Nephron progenitor cell (in vitro differentiated cells): ENCODE results near the gene MAP3K15.
A peak's percentile ranks its signal among the peaks of the same experiment; 100 is the strongest.

Experiments
- DNase-seq: peaks from one replicate; pipeline ENCODE4 v3.0.0; 2021
- H3K27ac Mint-ChIP-seq: 2 replicates; pipeline ENCODE4 v1.8.0; 2021; ENCODE audit warnings: mild to moderate bottlenecking, moderate library complexity, mixed read lengths
- H3K27me3 Mint-ChIP-seq: 2 replicates; pipeline ENCODE4 v1.8.0; 2021; ENCODE audit warnings: mild to moderate bottlenecking, low read depth, mixed read lengths; ENCODE audit not compliant: poor library complexity
- H3K36me3 Mint-ChIP-seq: 2 replicates; pipeline ENCODE4 v1.8.0; 2021; ENCODE audit warnings: low read depth, mixed read lengths
- H3K4me1 Mint-ChIP-seq: 2 replicates; pipeline ENCODE4 v1.8.0; 2021; ENCODE audit warnings: mixed read lengths
- H3K4me3 Mint-ChIP-seq: 2 replicates; pipeline ENCODE4 v1.8.0; 2021; ENCODE audit warnings: mild to moderate bottlenecking, moderate library complexity, mixed read lengths
- H3K9me3 Mint-ChIP-seq: 2 replicates; pipeline ENCODE4 v1.8.0; 2021; ENCODE audit warnings: mild to moderate bottlenecking, moderate library complexity, mixed read lengths
- CTCF ChIP-seq: fragments of 200-600 bp; sonication (generic); IDR thresholded peaks from 2 replicates; pipeline ENCODE4 v1.5.0; 2021; ENCODE audit warnings: antibody characterized with exemption

Gene MAP3K15

GRCh38 chrX:19543020-19543715 lies 27.9 kb upstream of the MAP3K15 start:
- Mint-ChIP-seq H3K27ac (no peak overlapping the region), H3K4me3 (no peak overlapping the region), H3K9me3 (peaks cover 63% of the 10 kb centered on the region), H3K36me3 (peaks cover 9% of the 10 kb centered on the region), H3K27me3 (peaks cover 7% of the 10 kb centered on the region), H3K4me1 (no peaks in the 10 kb centered on the region)
- no peak for TF ChIP-seq CTCF
- DNase-seq, result no peak

- H3K4me3 Mint-ChIP-seq, result no peak overlapping the region
- H3K27me3 Mint-ChIP-seq, result peaks cover 10% of the 10 kb centered on the region
- no peak for TF ChIP-seq CTCF
- H3K36me3 Mint-ChIP-seq, result peaks cover 6% of the 10 kb centered on the region
- H3K4me1 Mint-ChIP-seq, result no peaks in the 10 kb centered on the region
- no peak for DNase-seq
- H3K9me3 Mint-ChIP-seq, result peaks cover 61% of the 10 kb centered on the region
- H3K27ac Mint-ChIP-seq, result no peak overlapping the region
These were observed 26.6 kb upstream of the MAP3K15 start for GRCh38 chrX:19541931-19542330.

- DNase-seq, result no peak
- Mint-ChIP-seq H3K9me3 (peaks cover 58% of the 10 kb centered on the region), H3K27me3 (peaks cover 6% of the 10 kb centered on the region), H3K27ac (no peak overlapping the region), H3K36me3 (peaks cover 6% of the 10 kb centered on the region), H3K4me3 (no peak overlapping the region), H3K4me1 (no peaks in the 10 kb centered on the region)
- no peak for TF ChIP-seq CTCF
These were observed 25.9 kb upstream of the MAP3K15 start for GRCh38 chrX:19541196-19541595.

- Mint-ChIP-seq H3K36me3 (peaks cover 6% of the 10 kb centered on the region), H3K9me3 (peaks cover 64% of the 10 kb centered on the region), H3K27me3 (peaks cover 6% of the 10 kb centered on the region), H3K4me3 (no peak overlapping the region), H3K4me1 (no peaks in the 10 kb centered on the region), H3K27ac (no peak overlapping the region)
- no peak for DNase-seq
- no peak for TF ChIP-seq CTCF
These were observed 24.8 kb upstream of the MAP3K15 start for GRCh38 chrX:19540076-19540475.

GRCh38 chrX:19539665-19540064 lies 24.4 kb upstream of the MAP3K15 start:
- H3K4me1 Mint-ChIP-seq, result no peaks in the 10 kb centered on the region
- no peak for DNase-seq
- H3K9me3 Mint-ChIP-seq, result peaks cover 67% of the 10 kb centered on the region
- H3K4me3 Mint-ChIP-seq, result no peak overlapping the region
- no peak overlapping the region for H3K27ac Mint-ChIP-seq
- peaks cover 6% of the 10 kb centered on the region for H3K27me3 Mint-ChIP-seq
- TF ChIP-seq CTCF, result no peak
- peaks cover 6% of the 10 kb centered on the region for H3K36me3 Mint-ChIP-seq

GRCh38 chrX:19535476-19535875 lies 20.2 kb upstream of the MAP3K15 start:
- Mint-ChIP-seq H3K36me3 (peaks cover 6% of the 10 kb centered on the region), H3K4me3 (no peak overlapping the region), H3K27ac (no peak overlapping the region), H3K27me3 (peaks cover 9% of the 10 kb centered on the region), H3K9me3 (peaks cover 56% of the 10 kb centered on the region), H3K4me1 (no peaks in the 10 kb centered on the region)
- TF ChIP-seq CTCF, result peak; percentile 33
- no peak for DNase-seq
